ENCODE data around the gene ACER3.

Gene ACER3

GRCh38 chr11:77040401-77040777, 179.7 kb downstream of the ACER3 start:
- no peak overlapping the region for H3K27ac ChIP-seq
- H2AFZ ChIP-seq = no peak overlapping the region
- no peaks in the 10 kb centered on the region for H3K27me3 ChIP-seq (ENCODE audit: control insufficient read depth, insufficient read depth, low read length)
- no peak overlapping the region for H3K4me2 ChIP-seq (ENCODE audit: low read length)
- H3K4me3 ChIP-seq (ENCODE audit: low read depth, low read length) = no peak overlapping the region
- no peaks in the 10 kb centered on the region for H3K9me3 ChIP-seq (ENCODE audit: control insufficient read depth, low read length)
- H3K36me3 ChIP-seq (ENCODE audit: control insufficient read depth, insufficient read depth, low read length) = no peaks in the 10 kb centered on the region
- no peaks in the 10 kb centered on the region for H3K4me1 ChIP-seq
- TF ChIP-seq CTCF (IDR thresholded peaks at IDR 0.05) = no peak
- H3K9ac ChIP-seq = no peak overlapping the region
- no peaks in the 10 kb centered on the region for H3K79me2 ChIP-seq

DNA sequence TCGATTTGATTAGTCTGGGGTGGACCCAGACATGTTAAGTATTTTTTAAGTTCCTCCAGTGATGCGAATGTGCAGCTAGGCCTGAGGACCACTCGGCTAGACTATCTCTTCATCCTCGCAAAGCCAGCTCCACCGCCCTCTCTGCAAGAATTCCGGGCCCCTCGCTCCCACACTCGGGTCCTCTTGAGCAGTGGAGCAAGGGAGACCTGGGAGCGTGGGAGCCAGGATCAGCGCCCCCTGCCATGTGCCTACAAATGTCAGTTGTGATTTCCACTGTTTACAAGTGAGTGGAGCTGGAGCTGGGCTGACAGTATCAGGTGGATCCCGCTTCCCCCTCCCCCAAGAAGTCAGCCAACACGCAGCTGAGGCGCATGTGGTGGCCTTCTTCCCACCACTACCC, 180.2 kb downstream of the ACER3 start:
- H2AFZ ChIP-seq = no peak overlapping the region
- no peak overlapping the region for H3K27ac ChIP-seq
- TF ChIP-seq CTCF (IDR thresholded peaks at IDR 0.05) = no peak
- H3K79me2 ChIP-seq = no peaks in the 10 kb centered on the region
- H3K9me3 ChIP-seq (ENCODE audit: control insufficient read depth, low read length) = no peaks in the 10 kb centered on the region
- H3K9ac ChIP-seq = no peak overlapping the region
- no peak overlapping the region for H3K4me3 ChIP-seq (ENCODE audit: low read depth, low read length)
- H3K36me3 ChIP-seq (ENCODE audit: control insufficient read depth, insufficient read depth, low read length) = no peaks in the 10 kb centered on the region
- H3K4me1 ChIP-seq = no peaks in the 10 kb centered on the region
- no peak overlapping the region for H3K4me2 ChIP-seq (ENCODE audit: low read length)
- no peaks in the 10 kb centered on the region for H3K27me3 ChIP-seq (ENCODE audit: control insufficient read depth, insufficient read depth, low read length)

DNA sequence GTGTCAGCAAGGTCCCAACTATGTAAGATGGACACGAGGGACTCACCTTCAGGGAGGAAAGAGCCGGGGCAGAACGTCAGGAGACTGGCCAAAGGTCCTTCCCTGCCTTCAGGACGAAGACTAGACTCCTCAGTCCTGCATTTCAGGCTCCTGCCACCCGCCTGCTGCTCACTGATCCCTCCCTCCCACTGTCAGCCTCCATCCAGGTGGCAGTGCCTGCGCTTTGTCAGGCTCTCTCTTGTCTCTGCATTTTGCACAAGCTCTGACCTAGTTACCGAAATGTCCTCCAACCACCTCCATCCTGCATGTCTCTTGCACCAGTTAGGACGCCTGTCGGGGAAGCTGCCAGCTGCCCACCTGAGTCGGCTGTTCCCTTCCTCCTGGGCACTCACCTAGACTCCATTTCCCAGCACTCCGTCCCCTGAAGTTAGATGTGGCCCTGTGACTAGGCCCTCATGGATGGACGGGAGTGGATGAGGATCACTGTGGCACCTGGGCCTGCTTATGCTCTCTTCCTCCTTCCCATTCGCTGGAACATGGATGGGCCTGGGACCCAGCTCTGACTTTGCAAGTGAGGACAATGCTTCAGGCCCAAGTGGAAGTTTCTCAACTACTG, 181.5 kb downstream of the ACER3 start:
- Histone ChIP-seq H3K4me1 (no peaks in the 10 kb centered on the region), H3K9me3 (ENCODE audit: control insufficient read depth, low read length) (no peaks in the 10 kb centered on the region), H3K9ac (no peak overlapping the region), H3K79me2 (no peaks in the 10 kb centered on the region), H3K27ac (no peak overlapping the region), H2AFZ (no peak overlapping the region), H3K36me3 (ENCODE audit: control insufficient read depth, insufficient read depth, low read length) (no peaks in the 10 kb centered on the region), H3K4me3 (ENCODE audit: low read depth, low read length) (no peak overlapping the region), H3K4me2 (ENCODE audit: low read length) (no peak overlapping the region), H3K27me3 (ENCODE audit: control insufficient read depth, insufficient read depth, low read length) (no peaks in the 10 kb centered on the region)
- no peak for TF ChIP-seq CTCF (IDR thresholded peaks at IDR 0.05)

- Histone ChIP-seq H3K27ac (no peak overlapping the region), H2AFZ (no peak overlapping the region), H3K27me3 (ENCODE audit: control insufficient read depth, insufficient read depth, low read length) (no peaks in the 10 kb centered on the region)
Measured at GRCh38 chr11:77044356-77044755, 183.6 kb downstream of the ACER3 start.

More at GRCh38 chr11:77044356-77044755, 183.6 kb downstream of the ACER3 start:
- Histone ChIP-seq H3K36me3 (ENCODE audit: control insufficient read depth, insufficient read depth, low read length) (no peaks in the 10 kb centered on the region), H3K4me3 (ENCODE audit: low read depth, low read length) (no peak overlapping the region), H3K4me1 (no peaks in the 10 kb centered on the region), H3K9me3 (ENCODE audit: control insufficient read depth, low read length) (no peaks in the 10 kb centered on the region), H3K9ac (no peak overlapping the region), H3K79me2 (no peaks in the 10 kb centered on the region), H3K4me2 (ENCODE audit: low read length) (no peak overlapping the region)
- TF ChIP-seq CTCF (IDR thresholded peaks at IDR 0.05) = no peak
